Mammary epithelial cell (primary cell): Measurements from ENCODE around the gene KRTAP10-3.

Source experiments
- CTCF ChIP-seq, 2 donors: IDR thresholded peaks in 1 of 2; conservative IDR thresholded peaks in 1 of 2; 2 replicates each; pipeline ENCODE4 v1.5.1; 2011 to 2012; ENCODE audit warnings: inconsistent platforms in 2 of 2, low read length in 2 of 2, mild to moderate bottlenecking in 2 of 2, control low read depth in 1 of 2, low read depth in 1 of 2; ENCODE audit not compliant: insufficient read depth in 1 of 2; ENCODE audit errors: extremely low read depth in 1 of 2
- EZH2 ChIP-seq: IDR thresholded peaks from 2 replicates; pipeline ENCODE4 v1.6.1; 2012; ENCODE audit warnings: low read length, inconsistent platforms, borderline replicate concordance

- TF ChIP-seq CTCF (conservative IDR thresholded peaks at IDR 0.05 in 1 of 2, IDR thresholded peaks at IDR 0.05 in 1 of 2; ENCODE audit: extremely low read depth in 1 of 2, insufficient read depth in 1 of 2, low read depth in 1 of 2, low read length in 2 of 2), result no peak
- no peak for TF ChIP-seq EZH2
These were observed 19.5 kb downstream of the KRTAP10-3 start for GRCh38 chr21:44539046-44539445.
